GM12878 (cell line): Measurements from ENCODE around the gene CLNS1A. TPM values are rescaled to one million over a fixed set of nuclear protein-coding genes. Genes with fewer than 3 reads are reported as not detected.

Experiments used
- ATAC-seq: fragments of 200-7000 bp; cut with Tn5 transposase; 3 replicates; pipeline ENCODE4 v1.9.1; 2020; ENCODE audit warnings: mild to moderate bottlenecking, moderate library complexity
- BruUV-seq: library from RNA; stranded (reverse); fragments of 400-500 nt; replicated peaks from 2 replicates; lab custom pipeline; 2021; lab: Mats Ljungman, UMichigan
- CTCF ChIA-PET: fragments of 300-600 bp; sonication (Branson Sonifier 250); formaldehyde crosslinking; extraction: SDS; loops from one replicate; lab custom pipeline; 2021; ENCODE audit warnings: inconsistent platforms; lab: Yijun Ruan, JAX
- POLR2A ChIA-PET: fragments of 350-600 bp; formaldehyde crosslinking; extraction: SDS; loops from one replicate; lab custom pipeline; 2021; ENCODE audit warnings: inconsistent platforms; lab: Charles Lee
- RAD21 ChIA-PET: fragments of 300-600 bp; sonication (Branson Sonifier 250); formaldehyde crosslinking; loops from one replicate; lab custom pipeline; 2023; ENCODE audit warnings: antibody characterized with exemption; ENCODE audit not compliant: unreplicated experiment; lab: Charles Lee
- SMC1A ChIA-PET: fragments of 300-600 bp; sonication (Branson Sonifier 250); formaldehyde crosslinking; loops from one replicate; lab custom pipeline; 2023; ENCODE audit not compliant: unreplicated experiment, uncharacterized antibody; lab: Charles Lee
- DNase-seq: peaks from one replicate; pipeline ENCODE4 v3.0.0-alpha.2; 2011; ENCODE audit warnings: low read depth, low spot score
- FAIRE-seq: peaks from 3 replicates; lab custom pipeline; 2011; peaks lifted over from hg19 to GRCh38; lab: Jason Lieb, UNC
- H2AFZ ChIP-seq: 2 replicates; pipeline ENCODE4 v1.6.0; 2011; ENCODE audit warnings: low read depth, low read length, control low read depth; ENCODE audit not compliant: control insufficient read depth
- H3K27ac ChIP-seq: 2 replicates; pipeline ENCODE4 v1.5.1; 2011; ENCODE audit warnings: control low read depth; ENCODE audit not compliant: control insufficient read depth, insufficient read depth
- H3K27me3 ChIP-seq, 2 experiments: replicated peaks in 1 of 2; 2 replicates each; pipeline versions ENCODE4 v1.6.0 to v1.6.1; 2011; ENCODE audit warnings: low read length in 1 of 2; ENCODE audit not compliant: control insufficient read depth in 2 of 2, insufficient read depth in 2 of 2
- H3K36me3 ChIP-seq, 2 experiments: 2 replicates each; pipeline ENCODE4 v1.5.1; 2011; ENCODE audit warnings: low read length in 1 of 2; ENCODE audit not compliant: control insufficient read depth in 2 of 2, insufficient read depth in 2 of 2
- H3K4me1 ChIP-seq: 2 replicates; pipeline ENCODE4 v1.6.1; 2011; ENCODE audit warnings: mild to moderate bottlenecking, low read length, moderate library complexity, mixed read lengths; ENCODE audit not compliant: control insufficient read depth, insufficient read depth
- H3K4me2 ChIP-seq: 2 replicates; pipeline ENCODE4 v1.6.0; 2011; ENCODE audit warnings: control low read depth; ENCODE audit not compliant: control insufficient read depth, insufficient read depth
- H3K4me3 ChIP-seq: fragments of 200-600 bp; sonication (generic); 2 replicates; pipeline ENCODE4 v1.5.1; 2016
- H3K79me2 ChIP-seq: 2 replicates; pipeline ENCODE4 v1.6.0; 2011; ENCODE audit warnings: low read length; ENCODE audit not compliant: control insufficient read depth, insufficient read depth
- H3K9ac ChIP-seq: 2 replicates; pipeline ENCODE4 v1.8.0; 2011; ENCODE audit warnings: low read length, control low read depth, mixed read lengths; ENCODE audit not compliant: control insufficient read depth, insufficient read depth
- H3K9me3 ChIP-seq: replicated peaks from 3 replicates; pipeline ENCODE4 v1.5.1; 2011; ENCODE audit warnings: mild to moderate bottlenecking, low read length; ENCODE audit not compliant: control insufficient read depth, insufficient read depth
- H4K20me1 ChIP-seq: 2 replicates; pipeline ENCODE4 v1.6.0; 2011; ENCODE audit not compliant: control insufficient read depth, insufficient read depth
- CEBPB ChIP-seq, 2 experiments: fragments of 150-350 bp in 1 of 2; IDR thresholded peaks; 2 replicates each; pipeline ENCODE4 v1.6.1; 2012 to 2014; ENCODE audit warnings: low read depth in 2 of 2, low read length in 2 of 2, borderline replicate concordance in 1 of 2, inconsistent platforms in 1 of 2
- CUX1 ChIP-seq: IDR thresholded peaks from 2 replicates; pipeline ENCODE4 v1.6.1; 2012; ENCODE audit warnings: improper control_type of control experiment, low read depth, low read length; ENCODE audit not compliant: insufficient replicate concordance
- FOS ChIP-seq: IDR thresholded peaks from 3 replicates; pipeline ENCODE4 v1.6.1; 2011; ENCODE audit warnings: borderline replicate concordance; ENCODE audit not compliant: insufficient read length; ENCODE audit errors: extremely low read depth
- FOXM1 ChIP-seq: IDR thresholded peaks from 2 replicates; pipeline ENCODE4 v1.6.1; 2012; ENCODE audit warnings: low read depth, mild to moderate bottlenecking, inconsistent platforms, low read length, moderate library complexity
- HSF1 ChIP-seq: fragments of 150-350 bp; IDR thresholded peaks from 2 replicates; pipeline ENCODE4 v1.6.1; 2014; ENCODE audit warnings: mild to moderate bottlenecking, low read depth, low read length
- IRF4 ChIP-seq: IDR thresholded peaks from 2 replicates; pipeline ENCODE4 v1.6.1; 2011; ENCODE audit warnings: low read depth, low read length
- NRF1 ChIP-seq: conservative IDR thresholded peaks from 2 replicates; pipeline ENCODE4 v1.6.1; 2011; ENCODE audit warnings: mild to moderate bottlenecking, low read depth, low read length, improper control_type of control experiment
- PAX8 ChIP-seq: fragments of 450-650 bp; IDR thresholded peaks from 2 replicates; pipeline ENCODE4 v1.6.1; 2017; ENCODE audit warnings: mild to moderate bottlenecking, moderate library complexity
- POU2F2 ChIP-seq: IDR thresholded peaks from 3 replicates; pipeline ENCODE4 v1.6.1; 2011; ENCODE audit warnings: low read depth, mild to moderate bottlenecking, low read length, borderline replicate concordance
- RBBP5 ChIP-seq: fragments of 200-600 bp; sonication (generic); conservative IDR thresholded peaks from 2 replicates; pipeline ENCODE4 v1.6.1; 2016
- SMAD5 ChIP-seq: IDR thresholded peaks from 2 replicates; pipeline ENCODE4 v1.6.1; 2016; ENCODE audit warnings: antibody characterized with exemption, low read depth
- SP1 ChIP-seq: IDR thresholded peaks from one replicate; pipeline ENCODE4 v1.6.1; 2011; ENCODE audit warnings: low read depth, low read length
- USF1 ChIP-seq: IDR thresholded peaks from 2 replicates; pipeline ENCODE4 v1.6.1; 2011; ENCODE audit warnings: borderline replicate concordance, low read depth, mild to moderate bottlenecking, moderate library complexity, mixed read lengths, low read length; ENCODE audit not compliant: insufficient read depth; ENCODE audit errors: extremely low read length
- ZBTB33 ChIP-seq: fragments of 450-650 bp; IDR thresholded peaks from 2 replicates; pipeline ENCODE4 v1.6.1; 2017; ENCODE audit warnings: mild to moderate bottlenecking
- WGBS: methylation state at CpG from one replicate; pipeline ENCODE4 v1.1.6; 2016; ENCODE audit warnings: low lambda C conversion rate; ENCODE audit not compliant: insufficient replicate concordance, insufficient coverage; ENCODE audit errors: missing lambda C conversion rate; 5-methylcytosine and 5-hydroxymethylcytosine counted together
- in situ Hi-C: fragments of 300-500 bp; cut with MboI; formaldehyde crosslinking; loops from 9 replicates; pipeline ENCODE4 v1.14.3; 2018; ENCODE audit warnings: mixed read lengths
- intact Hi-C: fragments of 100-400 bp; cut with micrococcal nuclease; formaldehyde crosslinking; loops from one replicate; pipeline ENCODE4 v1.14.2; 2022; ENCODE audit not compliant: unreplicated experiment
- polyA plus RNA-seq, 11 experiments: library from polyadenylated mRNA; depleted of rRNA in 4 of 11; unstranded in 6 of 11; stranded (reverse) in 5 of 11; fragments of >200 nt; fragmentation: Nextera tagmentation in 4 of 11; fragmentation: Illumina TruSeq in 1 of 11; extraction: Ambion mirVana in 4 of 11; extraction: Trizol in 1 of 11; gene quantifications; 1 replicate in 1 of 11; 2 replicates in 10 of 11; pipeline versions ENCODE4 v1.2.1 to v1.2.3, GENCODE V29; 2011 to 2016; ENCODE audit warnings: inconsistent platforms in 2 of 11, missing spikeins in 2 of 11, low read depth in 1 of 11
- total RNA-seq, 4 experiments: library from RNA; depleted of rRNA in 3 of 4; stranded (reverse); fragments of >200 nt in 3 of 4; fragmentation: Illumina TruSeq in 1 of 4; extraction: Trizol in 1 of 4; gene quantifications; 2 replicates each; pipeline versions ENCODE4 v1.2.1 to v1.2.3, GENCODE V29; 2013 to 2021

CLNS1A gene
- total and polyA plus RNA-seq, 10 of the 15 experiments (the other 5 are each of a cell fraction or from before 2014, with no cell fraction given): 74.1 to 247 (median 167) TPM

GRCh38 chr11:77604281-77604680 is 33.3 kb downstream of the CLNS1A start:
- Histone ChIP-seq H3K27ac (no peak overlapping the region), H2AFZ (no peak overlapping the region), H3K4me2 (no peak overlapping the region), H4K20me1 (no peaks in the 10 kb centered on the region), H3K4me1 (no peaks in the 10 kb centered on the region), H3K79me2 (no peaks in the 10 kb centered on the region), H3K9me3 (no peaks in the 10 kb centered on the region), H3K36me3 (no peaks in the 10 kb centered on the region; a peak in 1 of 4 replicates), H3K27me3 (no peaks in the 10 kb centered on the region), H3K4me3 (no peak overlapping the region), H3K9ac (no peak overlapping the region)
- DNase-seq (no peak), FAIRE-seq (no peak), ATAC-seq (no peak)
- intact Hi-C loops: no loop called here
- ChIA-PET SMC1A (interaction anchor here (1.1 to 2.7 kb wide), 2 partner anchors 12 to 15 kb away, joined by 5 to 13 read pairs; no protein-coding TSS in a partner anchor), RAD21 (interaction anchor here (1.0 kb wide), 1 partner anchor 10 kb away, joined by 3 read pairs; no protein-coding TSS in a partner anchor), POLR2A (no interaction called here), CTCF (interaction anchor here (3.1 kb wide), 1 partner anchor 15 kb away, joined by 18 read pairs; no protein-coding TSS in a partner anchor)
- in situ Hi-C loops: no loop called here
- WGBS: 96% methylated on average over 2 of the region's 2 CpGs
- no TSS peak for BruUV-seq
- TF ChIP-seq RBBP5 (no peak), ZBTB33 (no peak), NRF1 (no peak), USF1 (no peak), SMAD5 (no peak), SP1 (no peak), HSF1 (no peak), PAX8 (no peak), FOS (no peak), IRF4 (no peak), CUX1 (no peak), FOXM1 (no peak), CEBPB (IDR thresholded peaks at IDR 0.05; ENCODE audit: borderline replicate concordance in 1 of 2, low read depth in 2 of 2, low read length in 2 of 2) (no peak), POU2F2 (no peak)
